H1 (cell line): ENCODE data around the gene ANO2.

Experiments used
- POLR2A ChIP-seq, 2 experiments: IDR thresholded peaks; 1 replicate in 1 of 2; 2 replicates in 1 of 2; pipeline ENCODE4 v1.6.1; 2011; ENCODE audit warnings: low read depth in 2 of 2, low read length in 2 of 2, mild to moderate bottlenecking in 2 of 2; ENCODE audit errors: control extremely low read depth in 1 of 2
- RXRA ChIP-seq: IDR thresholded peaks from 2 replicates; pipeline ENCODE4 v1.6.1; 2011; ENCODE audit warnings: low read depth, mild to moderate bottlenecking, low read length, moderate library complexity; ENCODE audit not compliant: insufficient read depth
- TF ChIP-seq, protein P1 (sequence below), 3 experiments: IDR thresholded peaks; 1 replicate in 2 of 3; 2 replicates in 1 of 3; pipeline versions ENCODE4 v1.5.1 to v1.6.1; 2011; ENCODE audit warnings: low read length in 3 of 3, mild to moderate bottlenecking in 3 of 3, inconsistent platforms in 2 of 3, low read depth in 1 of 3, moderate library complexity in 1 of 3; ENCODE audit not compliant: insufficient read depth in 1 of 3; ENCODE audit errors: control extremely low read depth in 1 of 3

DNA sequence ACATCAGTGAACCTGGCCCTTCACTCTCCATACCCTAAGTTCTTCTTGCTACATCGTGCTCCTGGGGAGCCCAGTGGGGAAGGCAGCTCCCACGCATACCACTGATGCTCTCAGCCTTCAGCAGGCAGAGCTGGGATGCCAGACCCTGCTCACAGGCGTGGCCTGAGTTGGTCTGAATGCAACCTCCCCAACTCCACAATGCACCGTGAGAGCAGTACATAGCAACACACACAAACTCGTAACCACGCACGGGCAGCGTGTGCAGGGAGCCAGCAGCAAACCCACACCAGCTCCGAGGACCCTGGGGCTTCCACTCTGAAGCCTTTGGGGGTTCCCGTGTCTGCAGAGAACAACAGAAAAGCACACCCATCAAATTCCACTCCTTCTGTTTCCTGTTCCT is 37.3 kb downstream of the ANO2 start:
- TF ChIP-seq, protein P1, sequence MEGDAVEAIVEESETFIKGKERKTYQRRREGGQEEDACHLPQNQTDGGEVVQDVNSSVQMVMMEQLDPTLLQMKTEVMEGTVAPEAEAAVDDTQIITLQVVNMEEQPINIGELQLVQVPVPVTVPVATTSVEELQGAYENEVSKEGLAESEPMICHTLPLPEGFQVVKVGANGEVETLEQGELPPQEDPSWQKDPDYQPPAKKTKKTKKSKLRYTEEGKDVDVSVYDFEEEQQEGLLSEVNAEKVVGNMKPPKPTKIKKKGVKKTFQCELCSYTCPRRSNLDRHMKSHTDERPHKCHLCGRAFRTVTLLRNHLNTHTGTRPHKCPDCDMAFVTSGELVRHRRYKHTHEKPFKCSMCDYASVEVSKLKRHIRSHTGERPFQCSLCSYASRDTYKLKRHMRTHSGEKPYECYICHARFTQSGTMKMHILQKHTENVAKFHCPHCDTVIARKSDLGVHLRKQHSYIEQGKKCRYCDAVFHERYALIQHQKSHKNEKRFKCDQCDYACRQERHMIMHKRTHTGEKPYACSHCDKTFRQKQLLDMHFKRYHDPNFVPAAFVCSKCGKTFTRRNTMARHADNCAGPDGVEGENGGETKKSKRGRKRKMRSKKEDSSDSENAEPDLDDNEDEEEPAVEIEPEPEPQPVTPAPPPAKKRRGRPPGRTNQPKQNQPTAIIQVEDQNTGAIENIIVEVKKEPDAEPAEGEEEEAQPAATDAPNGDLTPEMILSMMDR (IDR thresholded peaks at IDR 0.05; ENCODE audit: control extremely low read depth in 1 of 3, insufficient read depth in 1 of 3, low read depth in 1 of 3, low read length in 3 of 3), result no peak
- TF ChIP-seq RXRA (no peak), POLR2A (IDR thresholded peaks at IDR 0.05; ENCODE audit: control extremely low read depth in 1 of 2, low read depth in 2 of 2, low read length in 2 of 2) (no peak)
